GM13977 (cell line): ENCODE data around the gene SPOPL.
"Not testable (repeated sequence)": the region's sequence is repeated elsewhere in the genome, so short reads cannot be mapped to it uniquely, and the experiment has no call there.

Experiments
- DNase-seq: peaks from one replicate; pipeline ENCODE4 v3.0.0; 2012; ENCODE audit warnings: low spot score
- CTCF ChIP-seq: IDR thresholded peaks from 2 replicates; pipeline ENCODE4 v1.5.1; 2012; ENCODE audit warnings: mild to moderate bottlenecking, control low read depth; ENCODE audit not compliant: insufficient read depth; ENCODE audit errors: extremely low read depth, missing control alignments
- in situ Hi-C: fragments of 300-500 bp; cut with MboI; formaldehyde crosslinking; loops from one replicate; pipeline ENCODE4 v1.12.0; 2022; ENCODE audit warnings: low sequenced_read_pairs, low pct_unique_long_range_greater_than_20kb, mixed read lengths, inconsistent platforms; ENCODE audit not compliant: unreplicated experiment

Gene SPOPL

GRCh38 chr2:138518860-138519259, 17.3 kb downstream of the SPOPL start:
- TF ChIP-seq CTCF: no peak
- DNase-seq: no peak
- in situ Hi-C loops: no loop called here

- in situ Hi-C loops: no loop called here
Measured at GRCh38 chr2:138521821-138522220, 20.3 kb downstream of the SPOPL start.

GRCh38 chr2:138522556-138522955, 21.0 kb downstream of the SPOPL start:
- in situ Hi-C loops: no loop called here
- no peak for TF ChIP-seq CTCF
- peak; percentile 38 for DNase-seq

More at GRCh38 chr2:138521821-138522220, 20.3 kb downstream of the SPOPL start:
- no peak for DNase-seq
- TF ChIP-seq CTCF: no peak

GRCh38 chr2:138523018-138523672, 21.6 kb downstream of the SPOPL start:
- DNase-seq, in situ Hi-C loops: not testable (repeated sequence)

- in situ Hi-C loops, DNase-seq: not testable (repeated sequence)
Measured at GRCh38 chr2:138523673-138524042, 22.1 kb downstream of the SPOPL start.

GRCh38 chr2:138524353-138524752, 22.8 kb downstream of the SPOPL start:
- in situ Hi-C loops, DNase-seq: not testable (repeated sequence)

GRCh38 chr2:138531913-138532312, 30.3 kb downstream of the SPOPL start:
- in situ Hi-C loops: no loop called here
- TF ChIP-seq CTCF: peak; percentile 2
- DNase-seq: no peak

GRCh38 chr2:138534791-138535190, 33.2 kb downstream of the SPOPL start:
- TF ChIP-seq CTCF: no peak
- in situ Hi-C loops: no loop called here
- DNase-seq: no peak
